Measurements from ENCODE around the gene ZFY. TPM values are rescaled to one million over a fixed set of nuclear protein-coding genes. Genes with fewer than 3 reads are reported as not detected.

ZFY gene
- total RNA-seq (2014; rRNA removed; shearing (Covaris generic)), result 10.7 and 20.5 TPM in 2 replicates
- 16.5 and 22.9 TPM in 2 replicates for total RNA-seq (2022)
- percentile 86 among the genes with signal in this experiment for Bru-seq, nascent RNA
- BruChase-seq, experiment 1, labeled RNA remaining after a 6-hour chase, result percentile 80 among the genes with signal in this experiment
- BruChase-seq, experiment 2, labeled RNA remaining after a 2-hour chase, result percentile 81 among the genes with signal in this experiment
- long read RNA-seq, full-length matches to known transcripts, result 11 of 20 reads
- long read RNA-seq, partial matches to known transcripts, result 4 of 20 reads
- long read RNA-seq, other reads (novel, unspliced or antisense), result 5 of 20 reads

GRCh38 chrY:2934861-2935715 is at the start of gene ZFY:
TSS of gene ZFY (plus strand) at chrY:2935381. CDS start at chrY:2953937, 18,556 bp downstream.
- Histone ChIP-seq H3K36me3 (ENCODE audit: insufficient read depth, low read length) (peaks cover 35% of the 10 kb centered on the region), H3K27ac (ENCODE audit: low read depth, low read length, poor library complexity, severe bottlenecking) (peak within 1 kb of the TSS; percentile 98), H2AFZ (ENCODE audit: low read length) (peak within 1 kb of the TSS; percentile 21; the same call in 1 of the 2 replicates), H3K4me3 (ENCODE audit: low read depth, low read length, poor library complexity, severe bottlenecking) (peak within 1 kb of the TSS; percentile 94), H4K20me1 (ENCODE audit: insufficient read depth, low read length) (no peaks in the 10 kb centered on the region), H3K9me2 (ENCODE audit: insufficient read depth, low read length) (no peaks in the 10 kb centered on the region), H3K79me2 (ENCODE audit: insufficient read depth, low read depth, low read length) (peaks cover 62% of the 10 kb centered on the region), H3K4me1 (ENCODE audit: insufficient read depth, low read length, poor library complexity, severe bottlenecking) (peaks cover 20% of the 10 kb centered on the region), H3K9me3 (ENCODE audit: low read length) (no peaks in the 10 kb centered on the region), H3K4me2 (ENCODE audit: low read length) (peak within 1 kb of the TSS; percentile 92)
- peak; percentile 68 for DNase-seq (ENCODE audit: low spot score)
- ChIA-PET POLR2A (interaction anchor here (0.6 kb wide), 1 partner anchor 12 kb away, joined by 4 read pairs; no protein-coding TSS in a partner anchor), CTCF (ENCODE audit: unreplicated experiment) (no interaction called here)
- intact Hi-C loops (cut with micrococcal nuclease; ENCODE audit: unreplicated experiment), result loop anchor here (5.0 kb wide), 4 partner anchors 67 to 107 kb away; partner anchors contain the start of gene RPS4Y1
- TF ChIP-seq EZH2phosphoT487 (IDR thresholded peaks at IDR 0.05; ENCODE audit: borderline replicate concordance, low read depth, low read length) (no peak), CTCF (conservative IDR thresholded peaks at IDR 0.05; ENCODE audit: low read length) (no peak)
- no TSS peak for BruUV-seq (replicated peaks)

- BruUV-seq (replicated peaks), result no TSS peak
- peaks cover 10% of the 10 kb centered on the region for H3K4me1 ChIP-seq (ENCODE audit: insufficient read depth, low read length, poor library complexity, severe bottlenecking)
- POLR2A ChIA-PET, result interaction anchor here (0.6 kb wide), 1 partner anchor 172 kb away, joined by 4 read pairs; no protein-coding TSS in a partner anchor
- H4K20me1 ChIP-seq (ENCODE audit: insufficient read depth, low read length), result no peaks in the 10 kb centered on the region
- CTCF ChIA-PET (ENCODE audit: unreplicated experiment), result no interaction called here
- no peaks in the 10 kb centered on the region for H3K9me3 ChIP-seq (ENCODE audit: low read length)
- no peak overlapping the region for H3K4me2 ChIP-seq (ENCODE audit: low read length)
- intact Hi-C loops (cut with micrococcal nuclease; ENCODE audit: unreplicated experiment), result no loop called here
- no peak overlapping the region for H3K27ac ChIP-seq (ENCODE audit: low read depth, low read length, poor library complexity, severe bottlenecking)
- H3K36me3 ChIP-seq (ENCODE audit: insufficient read depth, low read length), result no peaks in the 10 kb centered on the region
- TF ChIP-seq CTCF (conservative IDR thresholded peaks at IDR 0.05; ENCODE audit: low read length), result no peak
- no peak for TF ChIP-seq EZH2phosphoT487 (IDR thresholded peaks at IDR 0.05; ENCODE audit: borderline replicate concordance, low read depth, low read length)
- H3K79me2 ChIP-seq (ENCODE audit: insufficient read depth, low read depth, low read length), result no peaks in the 10 kb centered on the region
- no peak overlapping the region for H2AFZ ChIP-seq (ENCODE audit: low read length)
- DNase-seq (ENCODE audit: low spot score), result no peak
- no peaks in the 10 kb centered on the region for H3K9me2 ChIP-seq (ENCODE audit: insufficient read depth, low read length)
- no peak overlapping the region for H3K4me3 ChIP-seq (ENCODE audit: low read depth, low read length, poor library complexity, severe bottlenecking)
These were observed 49.3 kb upstream of the ZFY start for GRCh38 chrY:2885880-2886279.

Measured in OCI-LY7 (cell line).